Activated CD4-positive, CD25-positive, alpha-beta regulatory T cell treated with anti-CD3 and anti-CD28 coated beads, Interleukin-2, amount 50 U/mL, for 72 hours (primary cell): Measurements from ENCODE around the gene ENOX2.
"Not testable (repeated sequence)": the region's sequence is repeated elsewhere in the genome, so short reads cannot be mapped to it uniquely, and the experiment has no call there.

Experiments used
- DNase-seq: peaks from one replicate; pipeline ENCODE4 v3.0.0; 2021

The ENOX2 gene

DNA sequence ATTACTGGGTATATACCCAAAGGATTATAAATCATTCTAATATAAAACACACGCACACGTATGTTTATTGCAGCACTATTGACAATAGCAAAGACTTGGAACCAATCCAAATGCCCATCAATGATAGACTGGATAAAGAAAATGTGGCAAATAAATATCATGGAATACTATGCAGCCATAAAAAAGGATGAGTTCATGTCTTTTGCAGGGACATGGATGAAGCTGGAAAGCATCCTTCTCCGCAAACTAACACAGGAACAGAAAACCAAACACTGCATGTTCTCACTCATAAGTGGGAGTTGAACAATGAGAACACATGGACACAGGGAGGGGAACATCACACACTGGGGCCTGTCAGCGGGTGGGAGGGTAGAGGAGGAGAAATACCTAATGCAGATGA lies 83.6 kb downstream of the ENOX2 start:
- not testable (repeated sequence) for DNase-seq

DNA sequence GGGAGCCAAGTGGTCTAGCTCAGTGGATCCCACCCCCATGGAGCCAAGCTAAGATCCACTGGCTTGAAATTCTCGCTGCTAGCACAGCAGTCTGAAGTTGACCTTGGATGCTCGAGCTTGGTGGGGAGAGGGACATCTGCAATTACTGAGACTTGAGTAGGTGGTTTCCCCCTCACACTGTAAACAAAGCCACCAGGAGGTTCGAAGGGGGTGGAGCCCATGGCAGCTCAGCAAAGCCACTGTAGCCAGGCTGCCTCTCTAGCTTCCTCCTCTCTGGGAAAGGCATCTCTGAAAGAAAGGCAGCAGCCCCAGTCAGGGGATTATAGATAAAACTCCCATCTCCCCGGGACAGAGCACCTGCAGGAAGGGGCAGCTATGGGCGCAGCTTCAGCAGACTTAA lies 89.1 kb downstream of the ENOX2 start:
- not testable (repeated sequence) for DNase-seq

DNA sequence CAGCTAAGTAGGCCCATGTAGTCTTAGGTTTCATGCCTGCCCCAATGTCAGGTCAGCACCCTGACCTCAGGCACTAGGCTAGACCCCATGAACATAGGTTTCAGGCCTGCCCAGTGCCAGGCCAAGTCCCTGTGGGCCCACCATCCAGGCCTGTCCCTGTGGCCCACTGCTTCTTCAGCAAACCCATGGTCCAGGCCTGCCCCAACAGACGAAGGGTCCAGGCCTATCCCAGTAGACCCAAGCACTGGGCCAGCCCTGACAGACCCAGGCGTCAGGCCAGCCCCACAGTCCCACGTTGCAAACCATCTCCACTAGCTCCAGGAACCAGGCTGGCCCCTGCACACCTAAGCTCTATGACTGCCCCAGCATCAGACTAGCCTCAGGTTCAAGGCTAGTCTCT lies 92.4 kb downstream of the ENOX2 start:
- DNase-seq: no peak

DNA sequence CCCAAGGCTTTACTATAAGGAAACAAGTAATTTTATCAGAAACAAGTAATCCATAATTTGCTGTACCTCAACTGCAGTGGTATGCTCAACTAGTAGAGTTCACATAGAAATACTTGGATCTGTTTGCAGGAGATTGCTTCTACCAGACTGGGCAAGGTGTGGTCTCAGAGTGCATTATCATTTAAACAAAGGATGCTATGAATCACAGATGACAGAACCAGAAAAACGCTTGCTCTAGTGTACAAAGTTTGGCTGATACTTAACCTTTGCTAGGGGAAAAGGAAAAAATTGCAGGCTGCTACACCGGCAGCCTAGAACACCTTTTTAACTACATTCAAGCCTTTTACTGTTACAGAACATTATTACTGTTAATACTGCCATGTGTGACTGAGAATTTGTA lies 97.1 kb downstream of the ENOX2 start:
- no peak for DNase-seq

DNA sequence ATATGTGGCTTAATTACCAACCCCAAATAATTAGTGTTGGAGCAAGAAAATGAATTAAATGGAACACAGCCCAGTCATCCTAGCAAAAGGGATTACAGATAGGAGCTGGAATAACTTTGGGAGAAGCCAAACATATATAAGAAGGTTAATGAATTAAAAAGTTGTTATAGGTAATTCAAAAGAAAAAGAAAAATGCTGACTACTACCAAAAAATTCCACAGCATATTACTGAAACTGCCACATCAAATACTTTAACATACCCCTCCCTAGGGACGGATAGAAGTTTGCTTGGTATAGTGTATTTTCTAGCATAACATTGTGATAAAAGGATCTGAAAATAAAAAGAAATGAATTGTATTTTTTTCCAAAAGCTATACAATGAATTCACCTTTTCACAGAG lies 99.5 kb downstream of the ENOX2 start:
- no peak for DNase-seq

DNA sequence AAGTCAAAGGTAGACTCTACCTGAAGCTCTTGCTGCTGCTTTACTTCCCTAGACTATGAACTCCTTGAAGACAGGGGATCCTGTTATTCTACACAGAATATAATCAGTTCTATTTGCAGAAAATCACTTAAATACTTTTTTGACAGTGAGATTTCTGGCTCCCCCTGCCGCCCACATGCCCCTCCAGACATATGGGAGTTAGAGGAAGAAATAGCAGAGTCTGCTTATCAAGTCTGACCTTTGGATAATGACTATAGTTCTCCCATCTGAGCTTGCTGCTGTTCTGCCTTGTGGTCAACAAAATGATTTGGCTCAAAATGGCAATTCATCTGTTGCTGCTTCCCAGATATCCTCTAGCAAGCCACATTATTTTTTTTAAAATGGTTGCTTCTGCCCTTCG lies 101.1 kb downstream of the ENOX2 start:
- no peak for DNase-seq

DNA sequence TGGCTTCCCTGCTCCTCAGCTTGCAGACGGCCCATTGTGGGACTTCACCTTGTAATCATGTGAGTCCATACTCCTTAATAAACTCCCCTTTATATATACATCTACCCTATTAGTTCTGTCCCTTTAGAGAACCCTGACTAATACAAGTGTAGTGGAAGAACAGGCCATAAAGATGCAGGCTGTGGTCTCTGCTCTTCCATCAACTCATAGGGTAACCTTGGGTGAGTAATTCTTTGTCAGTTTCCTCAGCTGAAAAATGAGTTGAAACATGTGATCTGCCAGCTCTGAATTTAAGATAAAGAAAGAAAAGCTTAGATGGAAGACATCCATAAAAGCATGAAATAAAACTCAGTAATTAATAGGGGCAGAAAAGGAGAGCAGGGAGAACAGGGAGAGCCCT lies 103.6 kb downstream of the ENOX2 start:
- DNase-seq: no peak

DNA sequence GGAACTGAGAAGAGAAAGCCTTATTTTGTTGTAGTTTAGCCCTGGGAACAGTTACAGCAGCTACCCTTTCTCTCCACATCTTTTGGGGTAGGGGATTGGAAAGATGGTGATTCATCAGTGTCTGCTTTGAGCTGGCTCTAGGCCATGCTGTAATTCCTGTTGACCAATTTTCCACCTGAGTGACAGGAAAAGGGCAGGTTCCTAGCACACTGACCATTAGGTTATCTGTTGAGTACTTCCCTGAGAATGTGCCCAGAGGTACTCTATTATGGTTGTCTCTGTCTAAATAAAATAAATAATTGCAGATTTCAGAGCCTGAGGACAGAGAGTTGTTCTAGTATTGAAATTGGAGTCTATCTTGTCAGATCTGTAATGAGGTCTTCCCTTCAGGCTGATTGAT lies 109.0 kb downstream of the ENOX2 start:
- DNase-seq: no peak

DNA sequence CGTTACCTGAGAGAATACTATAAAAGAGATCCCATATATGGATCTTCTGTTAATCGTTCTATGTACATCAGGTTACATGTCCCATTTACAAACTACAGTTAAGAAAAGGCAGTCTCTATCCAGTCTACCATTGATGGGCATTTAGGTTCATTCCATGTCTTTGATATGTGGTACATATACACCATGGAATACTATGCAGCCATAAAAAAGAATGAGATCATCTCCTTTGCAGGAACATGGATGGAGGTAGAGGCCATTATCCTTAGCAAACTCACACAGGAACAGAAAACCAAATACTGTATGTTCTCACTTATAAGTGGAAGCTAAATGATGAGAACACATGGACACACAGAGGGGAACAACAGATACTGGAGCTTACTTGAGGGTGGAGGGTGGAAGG lies 111.1 kb downstream of the ENOX2 start:
- DNase-seq: not testable (repeated sequence)

DNA sequence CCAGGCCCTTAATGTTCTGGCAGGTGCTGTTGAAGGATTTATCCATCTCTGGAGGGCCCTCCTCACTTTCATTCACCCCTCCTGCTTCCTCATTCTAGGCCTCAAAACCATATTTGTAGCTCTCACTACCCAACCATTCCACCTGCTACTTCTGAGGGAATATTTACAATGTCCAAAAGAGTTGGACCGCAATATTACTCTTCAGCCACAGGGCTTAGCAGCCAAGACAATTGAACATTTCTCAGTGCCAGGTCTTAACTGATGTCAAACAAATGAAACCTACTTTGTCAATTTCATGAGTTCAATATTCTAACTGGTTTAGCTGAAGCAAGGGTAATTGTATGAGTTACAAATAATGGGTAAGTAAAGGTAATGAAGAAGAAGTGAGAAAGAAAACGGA lies 113.2 kb downstream of the ENOX2 start:
- DNase-seq: no peak

DNA sequence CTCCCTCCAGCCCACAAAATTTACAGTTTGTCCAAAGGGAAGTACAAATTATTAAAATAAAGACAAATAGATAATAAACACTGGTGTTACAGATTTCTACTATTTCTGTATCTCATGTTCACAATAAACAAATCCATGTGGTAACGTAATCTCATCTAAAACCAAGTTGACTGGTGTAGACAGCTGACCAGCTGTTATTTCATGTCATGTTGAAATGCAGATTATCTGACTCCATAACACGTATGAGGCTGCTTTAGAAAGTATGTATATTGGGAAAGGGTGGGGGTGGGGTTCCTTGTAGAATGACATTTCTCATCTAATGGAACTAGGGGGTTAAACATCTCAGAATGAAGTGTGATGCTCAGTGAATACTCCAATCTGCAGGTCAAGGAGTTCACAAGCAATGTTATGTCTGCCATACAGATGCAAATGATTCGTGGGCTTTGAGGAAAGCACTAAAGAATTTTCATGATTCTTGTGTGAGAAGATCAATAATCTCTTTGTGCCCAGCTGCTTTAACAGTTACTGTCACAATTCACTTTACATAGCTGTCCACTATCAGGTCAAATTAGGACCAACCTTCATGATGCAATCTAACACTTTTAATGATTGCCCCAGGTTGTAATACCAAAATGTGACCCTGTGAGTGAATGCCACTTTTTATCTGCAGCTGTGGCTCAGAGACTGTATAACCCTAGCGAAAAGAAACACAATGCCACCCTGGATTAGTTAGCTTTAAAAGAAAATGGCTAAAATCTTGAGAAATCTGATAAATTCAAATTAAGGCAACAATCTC lies 114.0 kb downstream of the ENOX2 start:
- DNase-seq: no peak

DNA sequence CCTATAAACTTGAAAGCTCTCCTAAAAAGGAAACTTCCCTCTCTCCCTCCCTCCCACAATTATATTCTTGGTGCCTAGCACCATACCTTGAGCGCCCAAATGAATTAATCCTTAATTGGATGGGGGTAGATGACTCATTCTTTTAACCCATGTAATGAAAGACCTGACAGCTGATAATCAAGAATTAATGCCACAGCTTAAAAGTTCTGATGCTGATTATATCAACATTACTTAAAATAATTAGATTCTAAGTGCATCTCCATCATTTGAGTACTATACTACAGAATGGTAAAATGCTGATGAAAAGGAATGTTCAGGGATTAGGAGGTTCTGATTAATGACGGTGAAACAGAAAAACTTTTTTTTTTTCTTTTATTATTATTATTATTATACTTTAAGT lies 117.0 kb downstream of the ENOX2 start:
- DNase-seq: no peak

DNA sequence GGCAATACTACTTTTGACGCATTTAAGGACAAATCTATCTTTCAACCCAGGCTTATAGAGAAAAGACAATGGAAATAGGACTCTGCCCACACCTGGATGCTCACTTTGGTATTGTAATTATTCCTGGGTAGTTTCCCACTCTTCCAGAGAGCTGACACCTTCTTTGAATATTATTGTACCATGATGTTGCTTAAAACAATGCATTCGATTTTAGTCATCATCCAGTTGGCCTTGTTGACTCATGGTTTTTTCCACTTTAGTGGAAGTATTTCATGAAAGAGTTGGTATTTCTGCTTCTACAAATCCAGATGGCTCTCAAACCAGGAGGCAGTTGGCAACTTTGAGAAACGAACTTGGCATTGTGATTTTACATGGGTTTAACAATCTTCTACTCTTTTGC lies 124.2 kb downstream of the ENOX2 start:
- no peak for DNase-seq

DNA sequence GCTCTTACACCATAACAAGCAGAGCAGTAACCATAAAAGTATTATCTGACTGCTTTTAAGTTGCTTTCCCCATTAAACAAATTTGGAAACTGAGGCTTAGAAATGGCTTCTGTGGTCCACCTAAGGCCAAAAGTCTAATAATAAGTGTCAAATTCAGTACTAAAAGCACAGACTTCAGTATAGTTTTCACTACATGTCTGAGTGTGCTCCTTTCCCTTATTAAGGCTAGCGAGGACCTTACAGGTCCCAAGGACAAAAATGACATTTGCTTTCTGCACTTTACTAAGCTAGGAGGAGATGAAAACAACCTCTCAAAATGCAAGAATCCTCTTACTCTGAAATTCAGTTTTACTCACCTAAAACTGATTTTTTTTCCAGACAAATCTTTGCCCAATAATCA lies 127.2 kb downstream of the ENOX2 start:
- DNase-seq: no peak

DNA sequence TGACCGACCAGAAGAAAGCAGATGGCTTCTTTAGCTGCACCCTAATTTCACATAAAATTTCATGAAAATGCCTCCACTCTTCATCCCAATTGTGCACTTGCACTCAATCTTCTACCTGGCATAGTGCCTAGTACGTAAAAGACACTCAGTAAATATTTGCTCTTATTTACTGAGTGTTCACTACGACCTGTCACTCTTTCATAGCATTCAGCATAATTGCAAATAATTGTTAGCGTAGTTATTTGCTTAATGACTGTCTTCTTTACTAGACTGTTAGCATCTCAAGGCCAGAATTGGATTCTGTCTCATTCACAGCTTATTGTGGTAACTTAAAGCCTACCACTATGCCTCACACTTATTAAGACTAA lies 130.2 kb downstream of the ENOX2 start:
- no peak for DNase-seq

DNA sequence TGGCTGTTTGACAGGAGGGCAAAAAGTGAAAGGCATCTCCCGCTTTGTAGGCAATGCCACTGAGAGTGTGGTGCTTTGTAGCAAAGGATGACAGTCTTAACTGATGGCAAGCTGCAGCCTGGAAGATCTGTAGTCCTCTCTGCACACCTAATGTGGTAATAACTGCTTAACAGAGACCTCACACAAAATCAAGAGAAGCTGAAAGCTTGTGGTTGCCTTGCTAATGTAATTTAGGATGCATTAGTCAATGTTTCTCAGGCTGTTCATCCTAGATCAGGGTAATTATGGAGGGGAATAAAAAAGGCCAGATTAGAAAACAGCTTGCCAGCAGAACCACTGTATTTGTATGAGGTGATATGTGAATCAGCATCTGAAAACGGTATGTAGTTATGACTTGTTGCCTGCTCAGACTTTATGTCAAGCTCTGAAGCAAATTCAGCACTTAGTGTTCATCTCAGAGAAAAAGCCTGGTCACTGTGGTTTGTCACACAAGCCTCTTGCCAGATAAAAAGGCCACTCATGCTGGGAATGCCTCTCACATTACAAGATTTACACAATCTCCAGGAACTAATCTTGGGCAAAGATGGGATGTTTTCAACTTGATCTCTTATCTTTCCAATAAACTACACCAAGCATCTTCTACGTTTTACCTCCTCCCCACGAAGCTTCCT lies 130.8 kb downstream of the ENOX2 start:
- no peak for DNase-seq

DNA sequence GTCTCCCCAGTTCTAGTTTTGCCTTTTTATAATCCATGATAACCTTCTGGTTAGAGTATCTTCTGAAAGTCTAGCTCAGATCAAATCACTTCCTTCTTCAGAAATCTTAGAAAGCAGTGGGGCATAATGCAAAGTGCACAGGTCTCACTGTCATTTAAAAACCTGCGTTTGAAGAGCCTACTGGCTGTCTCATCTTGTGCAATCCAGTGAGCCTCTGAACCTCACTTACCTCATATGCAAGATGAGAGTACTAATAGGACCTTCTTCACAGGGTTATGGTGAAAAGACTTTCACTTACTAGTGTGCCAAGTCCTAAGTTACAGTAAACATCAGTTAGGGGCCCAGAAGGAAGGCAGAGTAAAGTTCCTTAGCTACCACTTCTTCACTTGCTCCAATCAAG lies 131.4 kb downstream of the ENOX2 start:
- DNase-seq: no peak

DNA sequence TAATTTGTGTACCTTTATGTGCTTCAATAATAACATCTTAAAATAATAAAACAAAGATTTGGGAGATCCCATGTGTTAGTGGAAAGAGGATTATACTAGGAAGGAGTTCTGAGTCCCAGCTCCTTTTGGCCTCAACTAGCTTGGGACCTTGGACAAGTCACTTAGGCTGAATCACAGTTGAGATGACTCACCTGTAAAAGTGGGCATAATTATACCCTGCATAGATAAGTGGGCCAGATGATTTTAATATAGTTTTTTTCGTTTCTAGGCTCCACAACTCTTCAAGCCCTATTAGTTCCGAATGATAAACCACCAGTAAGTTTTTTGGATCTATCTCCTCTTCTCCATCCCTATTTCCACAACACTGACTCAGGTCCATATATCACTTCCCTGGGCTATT lies 131.8 kb downstream of the ENOX2 start:
- no peak for DNase-seq

DNA sequence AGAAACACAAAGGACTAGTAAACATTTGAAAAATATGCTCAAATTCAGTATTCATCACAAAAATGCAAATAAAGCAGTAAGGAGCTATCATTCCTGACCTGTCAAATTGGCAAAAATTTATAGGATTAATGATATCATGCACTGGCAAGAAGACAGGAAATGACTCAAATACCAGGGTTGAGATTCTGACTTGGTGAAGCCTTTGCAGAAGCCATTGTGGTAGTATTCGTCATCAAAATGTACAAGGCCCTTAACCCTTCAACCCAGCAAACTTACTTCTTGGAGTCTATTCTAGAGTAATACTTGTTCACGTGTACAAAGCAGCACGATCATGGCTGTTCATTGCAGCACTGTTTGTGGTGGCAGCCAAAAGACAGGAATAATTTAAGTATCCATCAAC lies 132.4 kb downstream of the ENOX2 start:
- no peak for DNase-seq

DNA sequence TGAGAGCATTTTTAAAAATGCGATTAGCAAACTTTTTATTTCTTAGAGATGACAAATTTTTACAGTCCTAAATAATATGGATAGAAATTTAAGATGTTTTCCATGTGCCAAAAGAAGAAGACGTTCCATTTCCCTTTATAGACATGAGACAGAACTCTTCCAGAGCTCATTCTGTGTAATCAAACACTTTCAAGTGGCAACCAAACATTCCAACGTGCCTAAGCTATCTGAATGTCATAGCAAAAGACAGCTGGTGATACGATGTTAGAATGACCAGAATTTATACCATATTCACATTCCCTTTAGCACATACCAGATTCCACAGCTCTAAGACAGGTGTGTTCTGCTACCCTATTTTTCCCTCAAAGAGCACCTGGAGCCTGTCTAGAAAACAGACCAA lies 133.2 kb downstream of the ENOX2 start:
- no peak for DNase-seq

DNA sequence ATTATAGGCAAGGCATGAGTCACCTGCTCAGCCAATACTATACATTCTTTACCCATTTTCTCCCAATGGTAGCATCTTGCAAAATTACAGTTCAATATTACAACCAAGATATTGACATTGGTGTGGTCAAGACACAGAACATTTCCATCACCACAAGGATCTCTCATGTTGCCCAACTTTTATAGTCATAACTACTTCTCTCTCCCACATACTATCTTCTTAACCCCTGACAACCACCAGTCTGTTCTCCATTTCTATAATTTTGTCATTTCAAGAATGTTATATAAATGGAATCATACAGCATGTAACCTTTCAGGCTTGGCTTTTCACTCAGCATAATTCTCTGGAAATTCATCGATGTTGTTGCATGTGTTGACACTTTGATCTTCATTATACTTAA lies 144.9 kb downstream of the ENOX2 start:
- no peak for DNase-seq

DNA sequence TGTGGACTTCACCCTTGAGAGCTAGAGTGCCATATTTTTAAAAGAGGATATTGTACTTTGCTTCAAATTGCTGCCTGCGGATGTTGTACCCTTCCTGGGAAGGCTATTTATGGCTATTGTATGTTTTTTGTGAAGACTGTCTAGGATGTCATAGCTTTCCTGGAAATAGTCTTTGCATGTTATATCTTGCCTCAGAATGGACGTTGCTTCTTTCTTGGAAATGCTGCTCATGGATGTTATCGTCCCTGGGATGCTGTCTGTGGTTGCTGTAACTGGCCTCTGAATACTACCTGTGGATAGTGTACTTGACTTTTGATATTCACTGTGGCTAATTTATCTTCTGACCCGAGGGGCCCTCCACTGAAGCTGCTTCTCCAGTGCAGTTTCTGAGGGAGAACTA lies 146.8 kb downstream of the ENOX2 start:
- DNase-seq: no peak

DNA sequence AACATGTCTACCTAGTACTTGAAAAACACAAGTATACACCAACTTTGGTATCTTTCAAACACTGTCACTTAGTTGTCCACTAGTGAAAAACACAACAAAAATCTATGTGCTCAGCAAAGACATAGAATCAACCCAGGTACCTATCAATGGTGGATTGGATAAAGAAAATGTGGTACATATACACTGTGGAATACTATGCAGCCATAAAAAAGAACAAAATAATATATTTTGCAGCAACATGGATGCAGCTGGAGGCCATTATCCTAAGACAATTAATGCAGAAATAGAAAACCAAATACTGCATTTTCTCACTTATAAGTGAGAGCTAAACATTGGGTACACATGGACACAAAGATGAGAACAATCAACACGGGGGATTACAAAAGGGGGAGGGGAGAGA lies 148.7 kb downstream of the ENOX2 start:
- DNase-seq: no peak

DNA sequence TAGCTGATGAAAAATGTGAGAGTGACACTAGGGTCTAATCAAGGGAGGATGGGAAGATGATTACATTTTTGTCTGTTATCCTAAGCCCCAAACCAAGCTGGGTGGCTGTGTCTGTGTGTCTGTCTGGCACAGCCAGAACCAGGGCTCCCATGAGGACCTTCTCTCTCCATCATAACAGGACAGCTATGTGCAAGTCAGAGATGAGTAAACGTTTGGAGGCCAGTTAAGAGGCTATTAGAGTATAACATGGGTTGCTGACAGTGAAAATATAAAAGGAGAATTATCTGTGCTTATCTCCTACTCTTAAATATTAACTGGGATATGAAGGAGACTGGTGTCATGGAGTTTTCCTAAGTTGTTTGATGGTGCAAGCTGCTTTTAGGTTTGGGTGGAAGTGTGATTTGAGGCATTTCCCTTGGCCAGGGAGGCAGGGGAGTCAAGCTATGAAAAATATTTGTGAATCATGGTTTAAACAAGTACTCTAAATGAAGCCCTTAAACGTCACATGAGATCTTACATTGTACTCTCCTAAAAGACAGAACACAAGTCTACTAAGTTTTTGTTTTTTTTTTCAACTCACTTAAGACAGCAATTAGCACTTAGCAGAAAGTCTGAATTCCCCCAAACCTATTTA lies 156.2 kb downstream of the ENOX2 start:
- DNase-seq: no peak

DNA sequence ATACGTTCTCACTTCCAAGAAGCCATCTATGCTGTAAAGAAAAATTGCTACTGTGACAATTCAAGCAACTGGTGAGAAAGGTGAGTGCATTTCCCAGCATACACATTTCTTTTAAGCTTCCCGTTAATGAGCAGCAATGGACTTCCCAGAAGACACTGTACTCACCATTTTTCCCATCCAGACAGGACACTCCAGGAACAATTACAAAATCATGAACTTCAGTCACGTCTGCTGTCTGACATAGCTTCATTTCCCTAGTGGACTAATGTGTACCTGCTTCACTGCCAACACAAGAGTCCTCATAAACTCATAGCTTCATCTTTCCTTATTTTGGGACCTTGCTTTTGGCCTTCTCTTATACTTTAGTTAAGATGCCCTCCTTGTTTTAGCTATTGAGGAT lies 156.9 kb downstream of the ENOX2 start:
- DNase-seq: no peak
